Urinary bladder (tissue), 4 donors: ENCODE data around the gene HIBCH. TPM values are rescaled to one million over a fixed set of nuclear protein-coding genes. Genes with fewer than 3 reads are reported as not detected.

Experiments used
- DNase-seq: peaks from one replicate; pipeline ENCODE4 v3.0.0-alpha.2; 2015; ENCODE audit errors: extremely low spot score
- H3K27ac ChIP-seq: one replicate; pipeline ENCODE4 v1.5.1; 2013; ENCODE audit warnings: low read depth, mild to moderate bottlenecking, moderate library complexity
- H3K36me3 ChIP-seq: one replicate; pipeline ENCODE4 v1.6.1; 2013; ENCODE audit warnings: mild to moderate bottlenecking, moderate library complexity; ENCODE audit not compliant: insufficient read depth
- H3K4me1 ChIP-seq: one replicate; pipeline ENCODE4 v1.6.1; 2013; ENCODE audit warnings: mild to moderate bottlenecking, moderate library complexity; ENCODE audit not compliant: insufficient read depth
- H3K4me3 ChIP-seq: one replicate; pipeline ENCODE4 v1.5.1; 2013; ENCODE audit warnings: low read depth, low read length
- WGBS: extraction: QIAGEN DNeasy Blood & Tissue Kit; methylation state at CpG from one replicate; pipeline ENCODE4 v1.1.7; 2013; 5-methylcytosine and 5-hydroxymethylcytosine counted together
- polyA plus RNA-seq: library from polyadenylated mRNA; stranded (reverse); fragments of 200-250 nt; gene quantifications from one replicate; pipeline ENCODE4 v1.2.3, GENCODE V29; 2013
- total RNA-seq: library from RNA; depleted of rRNA; stranded (reverse); fragments of >200 nt; gene quantifications from one replicate; pipeline ENCODE4 v1.2.3, GENCODE V29; 2014
- donor health status: healthy with polysubstance abuse.
- donor health status: healthy.

HIBCH gene
- total and polyA plus RNA-seq, 2 donors: 23.1 to 61.1 TPM

DNA sequence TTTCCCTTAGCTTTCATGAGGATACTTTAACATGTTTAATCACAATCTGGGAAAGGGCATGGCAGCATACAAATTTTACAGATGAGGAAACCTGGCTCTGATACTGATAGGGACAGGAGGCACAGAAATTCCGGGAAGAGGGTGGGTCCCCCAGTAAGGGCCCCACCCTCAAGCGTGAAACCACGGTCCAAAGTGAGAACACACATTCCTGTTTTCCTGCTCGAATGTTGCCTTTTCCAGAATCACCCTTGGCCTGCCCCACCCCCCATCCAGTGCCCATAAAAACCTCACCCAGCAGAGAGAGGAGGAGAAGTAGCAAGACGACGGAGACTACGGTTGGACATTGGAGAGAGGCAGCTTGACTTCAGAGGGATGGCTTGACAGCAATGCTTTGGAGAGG, 98.2 kb downstream of the HIBCH start:
- Histone ChIP-seq H3K36me3 (no peaks in the 10 kb centered on the region), H3K27ac (no peak overlapping the region), H3K4me3 (no peak overlapping the region), H3K4me1 (no peaks in the 10 kb centered on the region)
- DNase-seq: no peak
- 77% methylated on average over 7 of the region's 7 CpGs for WGBS

DNA sequence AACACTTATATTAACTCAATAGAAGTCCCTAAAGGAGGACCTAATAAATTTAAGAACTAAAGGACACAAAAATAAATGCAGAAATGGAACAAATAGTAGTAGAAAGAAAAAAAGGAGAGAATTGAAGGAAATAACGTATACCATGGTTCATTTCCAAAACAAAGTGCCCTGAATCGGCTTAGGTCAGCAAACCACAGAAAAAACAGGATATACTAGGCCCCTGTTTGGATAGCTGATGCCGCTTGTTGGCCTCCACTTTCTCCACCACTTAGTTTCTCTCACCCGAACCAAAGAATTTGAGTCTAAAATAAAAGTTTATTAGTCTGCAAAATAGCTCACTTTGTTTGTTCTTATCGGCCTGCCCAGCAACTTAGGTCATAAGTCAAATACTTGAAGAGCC, 100.4 kb downstream of the HIBCH start:
- Histone ChIP-seq H3K4me1 (no peaks in the 10 kb centered on the region), H3K27ac (no peak overlapping the region), H3K36me3 (no peaks in the 10 kb centered on the region), H3K4me3 (no peak overlapping the region)
- 80% methylated on average over 5 of the region's 5 CpGs for WGBS
- DNase-seq: no peak

DNA sequence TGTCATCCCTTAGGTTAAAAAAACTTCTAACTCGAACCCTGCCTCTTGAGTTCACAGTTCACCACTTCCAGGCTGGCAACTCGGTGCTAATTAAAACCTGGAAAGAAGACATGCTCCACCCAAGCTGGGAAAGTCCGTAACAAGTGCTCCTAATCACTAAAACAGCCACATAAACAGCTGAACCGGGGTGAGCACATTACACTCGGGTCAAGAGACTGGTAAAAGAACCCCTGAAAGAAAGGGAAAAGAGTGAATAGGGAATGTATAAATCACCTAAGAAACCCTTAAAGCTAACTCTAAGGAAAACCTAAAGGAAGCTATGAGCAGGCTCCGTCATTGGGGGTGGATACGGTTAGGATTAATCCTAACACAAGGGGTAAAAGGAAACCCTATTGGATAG, 102.0 kb downstream of the HIBCH start:
- Histone ChIP-seq H3K4me1 (no peaks in the 10 kb centered on the region), H3K27ac (no peak overlapping the region)
- WGBS: 94% methylated on average over 7 of the region's 7 CpGs

DNA sequence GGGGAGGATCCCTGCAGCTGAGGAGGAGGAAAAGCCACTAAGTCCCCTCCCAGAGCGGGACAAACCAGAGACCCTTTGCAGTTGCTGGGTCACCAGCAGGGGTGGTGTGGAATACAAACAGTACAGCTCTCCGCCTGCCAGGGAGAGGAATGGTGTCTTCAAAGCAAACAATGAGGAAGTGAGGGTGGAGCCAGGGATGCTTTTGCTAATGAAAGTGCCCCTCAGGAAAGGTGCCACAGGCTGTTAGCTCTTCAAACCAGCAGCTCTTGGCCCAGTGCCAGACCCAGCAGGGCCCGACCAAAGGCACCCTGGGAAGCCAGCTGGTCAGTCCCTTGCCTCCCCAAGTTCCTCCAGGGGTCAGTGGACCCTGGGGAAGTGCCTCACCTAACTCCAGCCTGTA, 102.8 kb downstream of the HIBCH start:
- H3K4me1 ChIP-seq: no peaks in the 10 kb centered on the region
- no peaks in the 10 kb centered on the region for H3K36me3 ChIP-seq
- no peak overlapping the region for H3K27ac ChIP-seq
- no peak for DNase-seq
- no peak overlapping the region for H3K4me3 ChIP-seq
- 64% methylated on average over 3 of the region's 3 CpGs for WGBS

More for the DNA sequence above, 102.0 kb downstream of the HIBCH start:
- Histone ChIP-seq H3K36me3 (no peaks in the 10 kb centered on the region), H3K4me3 (no peak overlapping the region)
- no peak for DNase-seq

DNA sequence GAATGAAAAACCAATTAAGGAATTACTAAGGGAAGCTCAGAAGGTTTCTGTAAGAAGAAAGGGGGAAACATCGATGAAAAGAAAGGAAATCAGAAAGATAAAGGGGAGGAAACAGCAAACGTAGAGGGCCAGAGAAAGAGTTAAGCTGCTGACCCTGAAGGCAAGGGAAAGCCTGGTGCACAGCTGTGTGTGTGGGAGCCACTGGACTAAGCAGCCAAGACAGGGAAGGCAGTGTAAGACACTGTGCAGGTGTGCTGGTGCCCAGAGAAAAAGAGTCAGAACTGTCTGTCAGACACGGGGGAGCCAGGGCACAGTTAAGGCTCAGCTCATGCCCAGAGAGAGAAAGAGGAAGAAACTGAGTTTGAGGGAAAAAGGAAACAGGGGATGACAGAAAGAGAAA, 104.0 kb downstream of the HIBCH start:
- WGBS: 44% methylated on average over 3 of the region's 3 CpGs
- H3K27ac ChIP-seq: no peak overlapping the region
- no peaks in the 10 kb centered on the region for H3K36me3 ChIP-seq
- DNase-seq: no peak
- H3K4me3 ChIP-seq: no peak overlapping the region
- no peaks in the 10 kb centered on the region for H3K4me1 ChIP-seq

DNA sequence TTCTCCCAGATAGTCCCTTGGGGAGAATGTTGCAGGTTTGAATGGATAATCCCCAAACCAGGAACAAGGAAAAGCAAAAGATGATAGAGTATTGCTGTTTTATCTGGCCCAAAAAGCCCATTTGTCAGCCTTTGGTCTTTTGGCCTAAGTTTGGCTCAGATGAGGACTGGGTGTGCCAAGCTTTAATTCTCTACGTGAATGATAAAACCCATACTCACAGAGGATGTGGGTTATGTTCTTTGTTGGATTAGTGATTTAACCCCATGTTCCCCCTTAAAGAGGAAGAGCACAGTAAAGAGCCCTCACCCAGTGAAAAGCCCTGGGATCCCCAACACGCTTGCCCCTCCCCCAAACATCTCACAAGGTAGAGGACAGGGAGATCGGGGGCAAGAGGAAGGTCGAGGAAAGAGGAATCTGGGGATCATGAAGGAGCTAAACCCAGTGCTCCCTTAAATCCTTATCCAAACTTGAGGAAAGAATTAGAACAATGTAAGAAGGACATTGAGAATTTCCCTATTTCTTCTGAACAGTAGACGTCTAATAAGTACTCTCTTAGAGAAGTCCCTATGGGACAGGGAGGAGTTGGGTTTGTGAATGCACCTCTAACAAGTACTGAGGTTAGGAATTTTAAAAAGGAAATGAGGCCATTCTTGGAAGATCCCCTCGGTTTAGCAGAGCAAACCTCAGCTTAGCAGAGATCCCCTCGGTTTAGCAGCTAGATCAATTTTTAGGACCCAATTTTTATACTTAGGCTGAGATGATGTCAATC, 105.0 kb downstream of the HIBCH start:
- Histone ChIP-seq H3K4me1 (no peaks in the 10 kb centered on the region), H3K36me3 (no peaks in the 10 kb centered on the region), H3K4me3 (no peak overlapping the region), H3K27ac (no peak overlapping the region)
- WGBS: 53% methylated on average over 7 of the region's 7 CpGs
- DNase-seq: no peak

DNA sequence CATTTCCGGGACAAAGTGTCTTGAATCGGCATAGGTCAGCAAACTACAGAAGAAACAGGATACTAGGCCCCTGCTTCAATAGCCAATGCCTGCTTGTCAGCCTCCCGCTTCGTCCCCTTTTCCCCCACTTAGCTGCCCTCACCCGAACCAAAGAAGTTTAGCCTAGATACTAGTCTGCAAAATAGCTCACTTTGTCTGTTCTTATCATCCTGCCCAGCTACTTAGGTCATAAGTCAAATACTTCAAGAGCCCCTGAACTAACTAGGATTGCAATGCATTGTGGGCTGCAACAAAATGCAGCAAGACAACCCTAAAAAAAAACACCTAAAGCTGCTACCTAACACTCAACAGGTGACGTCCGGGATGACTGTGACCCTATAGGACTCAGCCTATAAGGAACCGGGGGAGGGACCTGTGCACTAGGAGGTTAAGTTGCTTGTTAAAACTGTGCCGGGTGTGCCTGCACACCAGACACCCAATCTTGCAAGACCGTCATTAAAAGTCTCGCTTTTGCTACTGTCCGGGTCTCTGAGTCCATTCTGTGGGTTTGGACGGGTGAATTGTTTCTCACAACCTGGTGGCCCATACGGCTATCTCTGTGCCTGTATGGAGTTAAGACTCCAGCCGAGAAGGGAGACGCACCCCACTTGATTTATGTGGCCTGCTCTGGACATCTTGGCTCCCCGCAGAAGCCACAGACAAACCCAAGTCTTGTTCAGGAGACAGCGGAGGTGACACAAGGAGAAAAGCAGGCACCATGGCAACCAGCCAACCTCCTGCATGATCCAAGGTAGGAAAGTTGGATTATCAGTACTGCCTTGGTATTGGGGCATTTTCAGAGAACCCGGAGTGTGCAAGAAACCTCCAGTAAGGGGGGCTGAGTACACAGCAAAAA, 105.9 kb downstream of the HIBCH start:
- Histone ChIP-seq H3K36me3 (no peaks in the 10 kb centered on the region), H3K4me1 (no peaks in the 10 kb centered on the region), H3K4me3 (no peak overlapping the region), H3K27ac (no peak overlapping the region)
- no peak for DNase-seq
- 72% methylated on average over 19 of the region's 19 CpGs for WGBS

DNA sequence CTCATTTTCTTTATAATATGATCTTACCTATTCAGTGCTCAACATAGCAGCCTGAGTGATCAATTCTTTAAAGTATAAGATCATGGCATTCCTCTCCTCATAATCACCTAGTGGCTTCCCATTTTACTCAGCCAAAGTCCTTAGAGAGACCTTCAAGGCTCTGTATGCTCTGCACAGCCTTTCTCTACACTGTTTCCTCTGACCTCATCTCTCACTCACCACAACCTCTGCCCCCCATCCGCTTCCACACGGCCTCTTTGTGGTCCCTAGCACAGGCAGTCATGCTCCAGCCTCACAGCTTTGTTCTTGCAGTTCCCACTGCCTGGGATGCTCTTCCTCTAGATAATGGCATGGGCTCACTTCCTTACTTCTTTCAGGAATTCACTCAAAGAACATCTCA, 109.2 kb downstream of the HIBCH start:
- no peak for DNase-seq
- Histone ChIP-seq H3K4me1 (no peaks in the 10 kb centered on the region), H3K4me3 (no peak overlapping the region), H3K27ac (no peak overlapping the region), H3K36me3 (no peaks in the 10 kb centered on the region)
- 95% methylated on average over 2 of the region's 2 CpGs for WGBS

DNA sequence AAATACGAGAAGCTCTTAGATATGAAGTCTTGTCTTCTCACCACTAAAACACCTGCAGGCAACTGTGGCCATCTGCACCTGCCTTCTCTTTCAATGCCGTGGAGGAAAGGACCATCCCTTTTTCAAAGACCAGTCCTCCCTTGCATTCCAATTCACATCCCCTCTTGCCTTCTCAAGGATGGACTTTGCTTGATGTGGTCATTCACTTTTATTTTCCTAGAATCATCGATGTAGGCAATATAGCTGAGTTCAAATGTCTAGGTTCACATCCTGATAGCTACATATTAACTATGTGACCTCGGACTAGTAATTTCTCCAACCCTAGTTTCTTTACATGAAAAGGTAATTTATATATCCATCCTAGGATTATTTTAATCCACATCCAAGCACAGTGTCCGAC, 110.1 kb downstream of the HIBCH start:
- DNase-seq: no peak
- Histone ChIP-seq H3K36me3 (no peaks in the 10 kb centered on the region), H3K4me3 (no peak overlapping the region), H3K27ac (no peak overlapping the region), H3K4me1 (no peaks in the 10 kb centered on the region)
- WGBS: 95% methylated on average over 5 of the region's 5 CpGs

DNA sequence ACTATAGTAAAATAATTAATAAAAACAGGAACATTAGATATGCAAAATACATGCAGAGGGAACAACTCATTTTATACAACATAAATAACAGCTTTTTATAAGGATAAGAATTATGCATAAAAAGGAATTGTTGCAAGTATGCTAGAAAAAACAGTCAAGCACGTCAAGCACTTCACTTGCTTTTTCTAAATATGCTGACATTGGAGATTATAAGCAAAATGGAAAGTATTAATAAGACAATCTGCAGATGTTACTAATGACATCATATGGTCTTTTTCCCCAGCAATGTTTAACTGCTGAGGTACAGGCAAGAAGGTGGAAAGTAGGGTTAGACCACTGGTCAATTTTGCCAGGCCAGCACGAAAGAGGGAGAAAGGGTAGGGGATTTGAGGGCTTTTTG, 111.7 kb downstream of the HIBCH start:
- no peak overlapping the region for H3K27ac ChIP-seq
- no peak overlapping the region for H3K4me3 ChIP-seq
- no peaks in the 10 kb centered on the region for H3K36me3 ChIP-seq
- H3K4me1 ChIP-seq: no peaks in the 10 kb centered on the region
- 40% methylated on average over 2 of the region's 2 CpGs for WGBS
- no peak for DNase-seq

DNA sequence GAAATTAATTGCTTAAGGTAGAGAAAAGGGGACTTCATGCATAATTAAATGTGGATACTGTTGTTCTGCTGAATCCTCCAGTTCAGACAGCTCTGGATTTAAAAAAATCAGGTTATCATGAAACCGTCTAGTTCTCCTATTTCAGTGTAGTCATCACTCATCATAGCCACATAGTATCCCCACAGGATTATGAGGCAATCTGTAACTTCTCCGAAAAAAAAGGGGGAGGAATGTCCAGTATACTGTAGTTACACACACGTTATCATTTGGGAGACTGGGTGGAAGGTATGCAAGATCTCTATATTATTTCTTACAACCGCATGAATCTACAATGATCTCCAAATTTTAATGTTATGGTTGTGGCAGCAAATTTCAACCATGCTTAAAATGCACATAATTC, 114.0 kb downstream of the HIBCH start:
- WGBS: 65% methylated on average over 4 of the region's 4 CpGs
- Histone ChIP-seq H3K4me3 (no peak overlapping the region), H3K36me3 (no peaks in the 10 kb centered on the region), H3K4me1 (no peaks in the 10 kb centered on the region), H3K27ac (no peak overlapping the region)
- no peak for DNase-seq

DNA sequence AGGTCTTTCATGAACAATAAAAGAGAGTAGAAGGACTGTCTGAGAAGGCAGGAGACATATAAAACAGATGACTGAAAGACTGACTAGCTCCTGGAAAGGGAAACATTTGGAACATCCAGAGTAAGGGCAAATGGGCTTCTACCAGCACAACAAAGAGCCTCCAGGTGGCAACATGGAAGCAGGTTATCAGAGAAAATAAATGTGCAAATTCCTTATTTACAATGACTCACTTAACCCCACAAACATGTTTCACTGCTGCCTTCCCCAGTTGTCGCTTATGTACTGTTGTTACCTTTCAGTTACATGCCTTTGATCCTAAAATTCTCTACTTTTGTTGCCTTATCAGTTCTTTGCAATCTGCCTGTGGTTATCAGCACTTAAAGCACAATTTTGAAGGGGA, 117.0 kb downstream of the HIBCH start:
- Histone ChIP-seq H3K4me1 (no peaks in the 10 kb centered on the region), H3K36me3 (peaks cover 3% of the 10 kb centered on the region), H3K27ac (no peak overlapping the region)

DNA sequence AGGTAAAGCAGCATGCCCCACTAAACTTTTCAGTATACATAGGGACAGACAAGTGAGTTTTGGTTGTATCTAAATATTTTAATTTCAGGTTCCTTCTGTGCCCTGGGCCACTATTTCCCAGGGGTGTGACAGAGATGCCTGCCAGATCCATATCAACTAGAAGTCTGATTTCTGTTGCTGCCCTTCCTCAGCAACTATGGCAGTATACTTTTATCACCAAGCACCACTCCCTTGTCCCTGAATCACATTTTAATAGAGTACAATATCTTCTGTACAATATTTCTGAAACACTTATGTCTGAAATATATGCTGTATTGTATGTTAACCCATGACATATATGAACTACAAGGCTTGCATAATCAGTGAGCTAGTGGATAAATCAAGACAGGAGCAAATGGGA, 117.6 kb downstream of the HIBCH start:
- Histone ChIP-seq H3K27ac (no peak overlapping the region), H3K36me3 (peaks cover 3% of the 10 kb centered on the region), H3K4me3 (no peak overlapping the region)

More for the DNA sequence above, 117.0 kb downstream of the HIBCH start:
- no peak for DNase-seq
- WGBS: 89% methylated on average over 1 of the region's 1 CpG
- no peak overlapping the region for H3K4me3 ChIP-seq

DNA sequence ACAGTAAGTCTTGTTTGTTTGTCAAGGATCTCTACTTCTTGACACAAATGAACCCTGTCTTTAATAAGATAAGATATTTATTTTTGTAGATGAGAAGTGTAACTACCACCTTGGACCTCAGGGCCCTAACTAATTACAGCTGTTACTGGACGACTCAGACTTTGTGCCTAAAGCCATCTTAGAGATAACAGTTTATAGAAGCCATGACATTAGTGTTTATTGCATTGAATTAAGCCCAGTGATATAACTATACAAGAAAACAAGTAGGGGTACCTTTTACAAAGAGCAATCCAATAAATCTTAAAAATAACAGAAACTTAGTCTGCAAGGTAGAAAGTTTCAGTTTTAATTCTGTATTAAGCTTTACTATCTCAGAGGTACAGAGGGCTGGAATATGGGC, 119.0 kb downstream of the HIBCH start:
- no peak for DNase-seq
- 33% methylated on average over 1 of the region's 1 CpG for WGBS

More for the DNA sequence above, 117.6 kb downstream of the HIBCH start:
- H3K4me1 ChIP-seq: no peaks in the 10 kb centered on the region
- DNase-seq: no peak

More for the DNA sequence above, 119.0 kb downstream of the HIBCH start:
- no peaks in the 10 kb centered on the region for H3K4me1 ChIP-seq
- H3K27ac ChIP-seq: no peak overlapping the region
- H3K36me3 ChIP-seq: peaks cover 3% of the 10 kb centered on the region
- H3K4me3 ChIP-seq: no peak overlapping the region
